K562 (cell line): ENCODE data around the gene NFATC1.

Source experiments
- CLOCK ChIP-seq: fragments of 250-450 bp; sonication (Bioruptor Pico); IDR thresholded peaks from 2 replicates; pipeline ENCODE4 v1.4.0; 2020; ENCODE audit warnings: mild to moderate bottlenecking, moderate library complexity, borderline replicate concordance
- CTCF ChIP-seq, 3 experiments: IDR thresholded peaks in 2 of 3; conservative IDR thresholded peaks in 1 of 3; 2 replicates each; pipeline ENCODE4 v1.5.1; 2011 to 2012; ENCODE audit warnings: low read length in 3 of 3, mild to moderate bottlenecking in 3 of 3, control low read depth in 2 of 3, improper control_type of control experiment in 1 of 3, inconsistent platforms in 1 of 3, low read depth in 1 of 3, mixed read lengths in 1 of 3, moderate library complexity in 1 of 3; ENCODE audit not compliant: insufficient read depth in 2 of 3
- HDGF ChIP-seq: fragments of 450-650 bp; IDR thresholded peaks from 2 replicates; pipeline ENCODE4 v1.6.1; 2016
- HMGXB4 ChIP-seq: sonication (generic); formaldehyde crosslinking; IDR thresholded peaks from 2 replicates; pipeline ENCODE4 v1.8.1; 2023; ENCODE audit warnings: mild to moderate bottlenecking, missing genetic modification reagents
- SPI1 ChIP-seq: IDR thresholded peaks from 2 replicates; pipeline ENCODE4 v1.6.1; 2011; ENCODE audit warnings: low read depth, low read length, control low read depth, borderline replicate concordance
- ZNF165 ChIP-seq: fragments of 250-450 bp; sonication (Bioruptor Pico); IDR thresholded peaks from 2 replicates; pipeline ENCODE4 v1.4.0; 2020; ENCODE audit warnings: borderline replicate concordance
- ZNF695 ChIP-seq: fragments of 450-650 bp; formaldehyde crosslinking; IDR thresholded peaks from 2 replicates; pipeline ENCODE4 v1.4.0; 2020; ENCODE audit warnings: mild to moderate bottlenecking, moderate library complexity

GRCh38 chr18:79528316-79528695 is 132.6 kb downstream of the NFATC1 start:
- TF ChIP-seq CLOCK (CRISPR knock-in tag), result no peak
- TF ChIP-seq HDGF, result no peak
- no peak for TF ChIP-seq ZNF165 (CRISPR knock-in tag)
- TF ChIP-seq CTCF (IDR thresholded peaks at IDR 0.05 in 2 of 3, conservative IDR thresholded peaks at IDR 0.05 in 1 of 3; ENCODE audit: insufficient read depth in 2 of 3, low read depth in 1 of 3, low read length in 3 of 3), result no peak
- no peak for TF ChIP-seq HMGXB4
- TF ChIP-seq SPI1, result no peak
- TF ChIP-seq ZNF695 (CRISPR knock-in tag), result no peak
